Measurements from ENCODE around the gene TAS2R10. TPM values are rescaled to one million over a fixed set of nuclear protein-coding genes. Genes with fewer than 3 reads are reported as not detected.

The TAS2R10 gene
- total RNA-seq, 1 donor from 2014 or later: 1.7 TPM

DNA sequence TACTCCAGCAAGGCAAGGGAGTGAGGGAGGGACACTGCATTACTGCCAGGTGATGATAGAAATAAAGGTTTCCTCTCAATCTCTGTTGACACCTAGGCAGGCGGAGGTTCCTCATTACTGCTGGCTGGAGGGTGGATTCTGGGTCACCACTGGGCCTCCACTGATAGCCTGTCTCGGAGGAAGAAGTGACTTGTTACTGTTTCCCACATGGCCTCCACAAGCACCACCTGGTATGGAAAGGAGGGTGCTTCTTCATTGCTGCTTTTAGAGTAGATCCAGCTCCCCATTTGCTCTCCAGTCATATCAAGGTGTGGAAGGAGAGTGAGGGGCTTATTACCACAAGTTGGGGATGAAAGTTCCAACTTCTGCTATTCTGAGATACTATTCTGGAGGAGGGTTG, 16.7 kb upstream of the TAS2R10 start:
- no peak overlapping the region for H3K4me3 Mint-ChIP-seq
- no peaks in the 10 kb centered on the region for H3K4me1 Mint-ChIP-seq (ENCODE audit: unreplicated experiment)
- TF ChIP-seq, protein P1, sequence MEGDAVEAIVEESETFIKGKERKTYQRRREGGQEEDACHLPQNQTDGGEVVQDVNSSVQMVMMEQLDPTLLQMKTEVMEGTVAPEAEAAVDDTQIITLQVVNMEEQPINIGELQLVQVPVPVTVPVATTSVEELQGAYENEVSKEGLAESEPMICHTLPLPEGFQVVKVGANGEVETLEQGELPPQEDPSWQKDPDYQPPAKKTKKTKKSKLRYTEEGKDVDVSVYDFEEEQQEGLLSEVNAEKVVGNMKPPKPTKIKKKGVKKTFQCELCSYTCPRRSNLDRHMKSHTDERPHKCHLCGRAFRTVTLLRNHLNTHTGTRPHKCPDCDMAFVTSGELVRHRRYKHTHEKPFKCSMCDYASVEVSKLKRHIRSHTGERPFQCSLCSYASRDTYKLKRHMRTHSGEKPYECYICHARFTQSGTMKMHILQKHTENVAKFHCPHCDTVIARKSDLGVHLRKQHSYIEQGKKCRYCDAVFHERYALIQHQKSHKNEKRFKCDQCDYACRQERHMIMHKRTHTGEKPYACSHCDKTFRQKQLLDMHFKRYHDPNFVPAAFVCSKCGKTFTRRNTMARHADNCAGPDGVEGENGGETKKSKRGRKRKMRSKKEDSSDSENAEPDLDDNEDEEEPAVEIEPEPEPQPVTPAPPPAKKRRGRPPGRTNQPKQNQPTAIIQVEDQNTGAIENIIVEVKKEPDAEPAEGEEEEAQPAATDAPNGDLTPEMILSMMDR (conservative IDR thresholded peaks at IDR 0.05): no peak
- no peaks in the 10 kb centered on the region for H3K27me3 Mint-ChIP-seq
- H3K27ac Mint-ChIP-seq: no peak overlapping the region
- DNase-seq (ENCODE audit: extremely low spot score, unreplicated experiment): no peak
- H3K9me3 Mint-ChIP-seq: no peaks in the 10 kb centered on the region
- H3K36me3 Mint-ChIP-seq: peaks cover 34% of the 10 kb centered on the region

DNA sequence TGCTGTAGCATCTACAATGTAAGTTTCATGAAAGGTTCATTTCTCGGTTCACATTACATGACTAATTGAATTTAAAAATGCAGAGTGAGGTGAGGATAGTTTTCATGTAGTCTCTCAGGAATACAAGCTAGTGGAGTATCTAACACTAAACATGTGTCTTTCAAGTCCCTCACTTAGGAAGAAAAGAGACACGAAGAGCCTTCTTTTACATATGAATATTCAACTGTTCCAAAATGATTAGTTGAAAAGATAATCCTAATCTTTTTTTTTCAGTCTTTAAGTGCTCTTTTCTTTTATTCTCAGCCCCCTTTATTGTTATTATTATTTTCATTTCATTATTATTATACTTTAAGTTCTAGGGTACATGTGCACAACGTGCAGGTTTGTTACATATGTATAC, 12.3 kb upstream of the TAS2R10 start:
- H3K27me3 Mint-ChIP-seq: no peaks in the 10 kb centered on the region
- H3K9me3 Mint-ChIP-seq: peaks cover 3% of the 10 kb centered on the region
- no peak overlapping the region for H3K27ac Mint-ChIP-seq
- no peaks in the 10 kb centered on the region for H3K4me1 Mint-ChIP-seq (ENCODE audit: unreplicated experiment)
- TF ChIP-seq, protein P1 (conservative IDR thresholded peaks at IDR 0.05): no peak
- no peak for DNase-seq (ENCODE audit: extremely low spot score, unreplicated experiment)
- no peak overlapping the region for H3K4me3 Mint-ChIP-seq
- peaks cover 30% of the 10 kb centered on the region for H3K36me3 Mint-ChIP-seq

DNA sequence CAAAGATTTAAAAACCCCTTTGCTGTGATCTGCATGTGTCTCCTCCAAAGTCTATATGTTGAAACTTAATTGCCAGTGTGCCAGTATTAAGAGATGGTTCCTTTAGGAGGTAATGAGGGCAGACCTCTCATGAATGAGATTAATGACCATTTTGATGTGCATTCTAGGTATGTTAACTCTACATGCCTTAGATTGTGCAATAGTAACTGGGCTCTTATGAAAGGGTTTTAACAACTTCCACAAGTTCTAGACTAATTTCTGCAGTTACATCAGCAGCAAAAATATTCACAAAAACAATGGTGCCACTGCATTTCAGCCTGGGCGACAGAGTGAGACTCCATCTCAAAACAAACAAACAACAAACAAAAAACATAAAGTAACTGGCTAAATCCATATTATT, 3.8 kb upstream of the TAS2R10 start:
- DNase-seq (ENCODE audit: extremely low spot score, unreplicated experiment): no peak
- no peak overlapping the region for H3K27ac Mint-ChIP-seq
- H3K4me1 Mint-ChIP-seq (ENCODE audit: unreplicated experiment): no peaks in the 10 kb centered on the region
- no peaks in the 10 kb centered on the region for H3K27me3 Mint-ChIP-seq
- TF ChIP-seq, protein P1 (conservative IDR thresholded peaks at IDR 0.05): no peak
- H3K36me3 Mint-ChIP-seq: peaks cover 4% of the 10 kb centered on the region
- no peaks in the 10 kb centered on the region for H3K9me3 Mint-ChIP-seq
- H3K4me3 Mint-ChIP-seq: no peak overlapping the region

DNA sequence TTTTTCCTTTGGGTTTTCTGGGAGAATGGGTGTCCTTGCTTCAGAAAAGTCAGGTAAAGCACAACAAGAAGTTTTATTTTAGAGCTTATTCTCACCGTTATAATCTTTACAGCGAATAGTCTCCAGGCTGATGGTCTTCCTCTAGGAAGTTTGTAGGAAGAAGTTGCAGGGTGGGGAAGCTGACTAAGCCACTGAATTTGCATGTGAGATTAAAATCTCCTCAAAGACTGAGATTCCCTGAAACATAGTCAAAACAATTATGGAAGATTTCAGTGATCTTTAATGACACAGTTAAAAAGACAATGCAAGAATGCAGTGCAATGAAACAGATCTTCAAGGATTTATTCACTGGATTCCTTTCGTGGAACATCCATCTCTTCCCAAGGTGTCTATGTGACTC, 1.2 kb downstream of the TAS2R10 start:
- no peak overlapping the region for H3K4me3 Mint-ChIP-seq
- no peaks in the 10 kb centered on the region for H3K4me1 Mint-ChIP-seq (ENCODE audit: unreplicated experiment)
- no peak for DNase-seq (ENCODE audit: extremely low spot score, unreplicated experiment)
- no peak overlapping the region for H3K27ac Mint-ChIP-seq
- no peaks in the 10 kb centered on the region for H3K36me3 Mint-ChIP-seq
- H3K27me3 Mint-ChIP-seq: no peaks in the 10 kb centered on the region
- TF ChIP-seq, protein P1 (conservative IDR thresholded peaks at IDR 0.05): no peak
- no peaks in the 10 kb centered on the region for H3K9me3 Mint-ChIP-seq

DNA sequence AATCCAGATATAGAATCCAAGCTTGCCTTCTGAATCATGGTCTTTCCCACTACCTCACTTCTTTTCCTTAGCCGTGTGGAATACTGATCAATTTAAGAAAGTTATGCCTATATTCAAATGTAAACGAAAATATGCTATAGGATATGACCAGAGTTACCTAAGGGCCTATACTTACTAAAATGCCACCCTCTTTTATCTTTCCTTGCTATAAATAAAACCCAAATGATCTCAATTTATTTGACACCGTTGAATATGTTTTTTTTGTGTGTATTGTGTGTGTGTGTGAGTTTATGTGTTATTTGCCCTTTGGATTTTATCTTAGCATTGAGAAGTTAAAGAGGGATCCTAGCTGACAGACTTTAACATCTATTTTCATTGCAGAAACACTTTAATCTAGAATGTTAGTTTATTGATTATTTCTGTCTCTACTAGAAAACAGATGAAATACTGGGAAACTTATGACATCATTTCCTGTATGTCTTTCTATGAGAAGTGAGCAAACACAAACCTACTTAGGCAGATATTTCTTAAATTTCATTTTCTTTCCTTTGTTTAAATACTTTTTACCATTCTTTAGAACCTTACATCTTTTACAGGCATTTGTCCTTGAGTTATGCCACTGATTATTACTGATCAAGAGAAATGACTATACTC, 14.1 kb downstream of the TAS2R10 start:
- Mint-ChIP-seq H3K27me3 (peaks cover 12% of the 10 kb centered on the region), H3K4me1 (ENCODE audit: unreplicated experiment) (no peaks in the 10 kb centered on the region), H3K4me3 (no peak overlapping the region), H3K36me3 (no peaks in the 10 kb centered on the region), H3K27ac (no peak overlapping the region), H3K9me3 (no peaks in the 10 kb centered on the region)
- TF ChIP-seq, protein P1 (conservative IDR thresholded peaks at IDR 0.05): no peak
- DNase-seq (ENCODE audit: extremely low spot score, unreplicated experiment): no peak

DNA sequence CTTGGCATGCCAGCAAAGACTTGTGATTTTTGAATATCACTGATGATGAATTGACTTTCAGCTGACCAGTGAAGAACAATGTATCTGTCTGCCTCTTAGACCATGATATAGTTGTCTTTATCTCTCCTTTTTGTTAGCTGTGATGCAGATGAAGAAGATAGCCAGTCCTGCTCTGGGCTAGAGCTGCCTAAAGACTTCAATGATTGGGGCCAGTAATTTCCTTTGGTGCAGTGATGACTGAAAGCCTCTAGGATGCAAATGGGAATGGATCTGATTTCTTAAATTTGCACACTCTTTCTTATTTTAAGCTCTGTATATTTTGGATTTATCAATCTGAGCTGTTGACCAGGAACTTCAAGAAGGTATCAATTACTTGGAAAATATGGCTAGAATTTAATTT, 16.1 kb downstream of the TAS2R10 start, which contains the start of gene TAS2R9:
Gene TAS2R9, minus strand, starts transcription at position 101 of the 400 bp plus-strand sequence. Its CDS starts 93 bp downstream, at position 8.
- no peaks in the 10 kb centered on the region for H3K4me1 Mint-ChIP-seq (ENCODE audit: unreplicated experiment)
- no peak within 1 kb of the TSS for H3K4me3 Mint-ChIP-seq
- H3K27ac Mint-ChIP-seq: no peak within 1 kb of the TSS
- no peak for DNase-seq (ENCODE audit: extremely low spot score, unreplicated experiment)
- TF ChIP-seq, protein P1 (conservative IDR thresholded peaks at IDR 0.05): no peak
- no peaks in the 10 kb centered on the region for H3K36me3 Mint-ChIP-seq
- H3K27me3 Mint-ChIP-seq: peaks cover 12% of the 10 kb centered on the region
- no peaks in the 10 kb centered on the region for H3K9me3 Mint-ChIP-seq

Data from type B pancreatic cell (in vitro differentiated cells).